GM06990 (cell line): ENCODE measurements around the gene COBLL1.

ENCODE experiments used
- DNase-seq: peaks from one replicate; pipeline ENCODE4 v3.0.0-alpha.2; 2011; ENCODE audit not compliant: insufficient read length; ENCODE audit errors: extremely low read depth
- H3K27me3 ChIP-seq: replicated peaks from 2 replicates; pipeline ENCODE4 v1.6.0; 2011; ENCODE audit warnings: low read length; ENCODE audit not compliant: control insufficient read depth, insufficient read depth
- H3K36me3 ChIP-seq: 2 replicates; pipeline ENCODE4 v1.5.1; 2011; ENCODE audit warnings: low read length; ENCODE audit not compliant: control insufficient read depth, insufficient read depth
- H3K4me3 ChIP-seq: replicated peaks from 2 replicates; pipeline ENCODE4 v1.5.1; 2011; ENCODE audit warnings: low read depth, mild to moderate bottlenecking, control low read depth, low read length
- CTCF ChIP-seq: IDR thresholded peaks from 2 replicates; pipeline ENCODE4 v1.5.1; 2011; ENCODE audit warnings: low read length, control low read depth, mild to moderate bottlenecking, inconsistent platforms; ENCODE audit not compliant: insufficient read depth, poor library complexity, severe bottlenecking

The COBLL1 gene

GRCh38 chr2:164816900-164817299 is 24.7 kb downstream of the COBLL1 start:
- no peak for DNase-seq
- no peak for TF ChIP-seq CTCF
- Histone ChIP-seq H3K4me3 (no peak overlapping the region), H3K27me3 (no peaks in the 10 kb centered on the region), H3K36me3 (no peaks in the 10 kb centered on the region)

- no peak overlapping the region for H3K4me3 ChIP-seq
- no peaks in the 10 kb centered on the region for H3K36me3 ChIP-seq
- DNase-seq, result no peak
- TF ChIP-seq CTCF, result no peak
- H3K27me3 ChIP-seq, result no peaks in the 10 kb centered on the region
Measured at GRCh38 chr2:164816046-164816445, 25.6 kb downstream of the COBLL1 start.

GRCh38 chr2:164815071-164815793 is 26.4 kb downstream of the COBLL1 start:
- no peak for TF ChIP-seq CTCF
- no peaks in the 10 kb centered on the region for H3K36me3 ChIP-seq
- no peak for DNase-seq
- no peaks in the 10 kb centered on the region for H3K27me3 ChIP-seq
- H3K4me3 ChIP-seq, result no peak overlapping the region

- DNase-seq, result no peak
- Histone ChIP-seq H3K4me3 (no peak overlapping the region), H3K27me3 (no peaks in the 10 kb centered on the region), H3K36me3 (no peaks in the 10 kb centered on the region)
- TF ChIP-seq CTCF, result no peak
Measured at GRCh38 chr2:164813535-164813934, 28.1 kb downstream of the COBLL1 start.

- DNase-seq, result no peak
- Histone ChIP-seq H3K36me3 (no peaks in the 10 kb centered on the region), H3K4me3 (no peak overlapping the region), H3K27me3 (no peaks in the 10 kb centered on the region)
- no peak for TF ChIP-seq CTCF
Measured at GRCh38 chr2:164812378-164812777, 29.2 kb downstream of the COBLL1 start.

GRCh38 chr2:164811819-164812218 is 29.8 kb downstream of the COBLL1 start:
- TF ChIP-seq CTCF, result no peak
- Histone ChIP-seq H3K27me3 (no peaks in the 10 kb centered on the region), H3K4me3 (no peak overlapping the region), H3K36me3 (no peaks in the 10 kb centered on the region)
- DNase-seq, result no peak
